HepG2 (cell line): ENCODE results near the gene AKAP3. TPM values are rescaled to one million over a fixed set of nuclear protein-coding genes. Genes with fewer than 3 reads are reported as not detected.

Source experiments
- ATAC-seq: fragments of 200-7000 bp; cut with Tn5 transposase; 3 replicates; pipeline ENCODE4 v1.9.1; 2020; ENCODE audit warnings: mild to moderate bottlenecking, moderate library complexity
- Bru-seq: library from RNA; stranded (reverse); fragments of 400-500 nt; gene quantifications from one replicate; lab custom pipeline; 2021; lab: Mats Ljungman, UMichigan
- BruChase-seq, 2 experiments: library from RNA; stranded (reverse); fragments of 400-500 nt; gene quantifications; one replicate each; lab custom pipeline; 2021; lab: Mats Ljungman, UMichigan
- BruUV-seq: library from RNA; stranded (reverse); fragments of 400-500 nt; replicated peaks from 2 replicates; lab custom pipeline; 2021; lab: Mats Ljungman, UMichigan
- CTCF ChIA-PET: fragments of 300-600 bp; formaldehyde crosslinking; extraction: SDS; loops from one replicate; lab custom pipeline; 2021; ENCODE audit warnings: low total read pairs, inconsistent platforms, low intra/inter-chr PET ratio; lab: Yijun Ruan, JAX
- POLR2A ChIA-PET: fragments of 350-600 bp; sonication (Branson Sonifier 250); formaldehyde crosslinking; loops from one replicate; lab custom pipeline; 2020; ENCODE audit warnings: antibody characterized with exemption, inconsistent platforms; lab: Yijun Ruan, JAX
- DNase-seq: peaks from one replicate; pipeline ENCODE4 v3.0.0-alpha.2; 2015; ENCODE audit warnings: low spot score
- FAIRE-seq: peaks from 3 replicates; lab custom pipeline; 2011; peaks lifted over from hg19 to GRCh38; lab: Jason Lieb, UNC
- H2AFZ ChIP-seq: one replicate; pipeline ENCODE4 v1.6.1; 2011; ENCODE audit warnings: low read length, inconsistent platforms
- H3K27ac ChIP-seq: fragments of 300-600 bp; 3 replicates; pipeline ENCODE4 v1.8.0; 2011; ENCODE audit warnings: mixed run types, mild to moderate bottlenecking, mixed read lengths, low read length, inconsistent platforms; ENCODE audit not compliant: insufficient read depth; ENCODE audit errors: extremely low read length
- H3K27me3 ChIP-seq, 2 experiments: fragments of 200-600 bp in 1 of 2; 2 replicates in 1 of 2; 3 replicates in 1 of 2; pipeline versions ENCODE4 v1.6.0 to v1.8.0; 2011; ENCODE audit warnings: low read length in 2 of 2, mild to moderate bottlenecking in 2 of 2, moderate library complexity in 2 of 2, inconsistent platforms in 1 of 2; ENCODE audit not compliant: insufficient read depth in 2 of 2, control insufficient read depth in 1 of 2
- H3K36me3 ChIP-seq, 2 experiments: fragments of 200-600 bp in 1 of 2; replicated peaks in 1 of 2; 2 replicates in 1 of 2; 3 replicates in 1 of 2; pipeline versions ENCODE4 v1.5.1 to v1.8.0; 2011; ENCODE audit warnings: low read length in 2 of 2, inconsistent platforms in 1 of 2; ENCODE audit not compliant: insufficient read depth in 2 of 2, control insufficient read depth in 1 of 2
- H3K4me1 ChIP-seq: 2 replicates; pipeline ENCODE4 v1.5.1; 2012; ENCODE audit warnings: low read length, inconsistent platforms; ENCODE audit not compliant: insufficient read depth
- H3K4me2 ChIP-seq: 2 replicates; pipeline ENCODE4 v1.6.0; 2011; ENCODE audit warnings: low read depth, low read length, inconsistent platforms
- H3K4me3 ChIP-seq, 3 experiments: fragments of 200-600 bp in 1 of 3; sonication (generic), shearing (Covaris generic) in 1 of 3; replicated peaks in 1 of 3; 2 replicates each; pipeline ENCODE4 v1.5.1; 2011 to 2016; ENCODE audit warnings: low read length in 3 of 3, inconsistent platforms in 2 of 3, low read depth in 2 of 3, mild to moderate bottlenecking in 2 of 3, control low read depth in 1 of 3, mixed read lengths in 1 of 3; ENCODE audit not compliant: insufficient read depth in 1 of 3
- H3K79me2 ChIP-seq: one replicate; pipeline ENCODE4 v1.6.1; 2011; ENCODE audit warnings: low read length, inconsistent platforms; ENCODE audit not compliant: insufficient read depth
- H3K9ac ChIP-seq: 2 replicates; pipeline ENCODE4 v1.6.0; 2011; ENCODE audit warnings: mild to moderate bottlenecking, low read depth, low read length, inconsistent platforms; ENCODE audit not compliant: insufficient read depth
- H3K9me3 ChIP-seq: 2 replicates; pipeline ENCODE4 v1.5.1; 2012; ENCODE audit warnings: mild to moderate bottlenecking, low read length
- H4K20me1 ChIP-seq: 2 replicates; pipeline ENCODE4 v1.6.0; 2011; ENCODE audit warnings: inconsistent platforms, mild to moderate bottlenecking, low read length, moderate library complexity; ENCODE audit not compliant: insufficient read depth
- CAMTA2 ChIP-seq: sonication (generic); formaldehyde crosslinking; IDR thresholded peaks from 2 replicates; pipeline ENCODE4 v1.4.0; 2020; ENCODE audit warnings: mild to moderate bottlenecking, missing genetic modification reagents, borderline replicate concordance
- CHCHD3 ChIP-seq: sonication (generic); formaldehyde crosslinking; IDR thresholded peaks from 2 replicates; pipeline ENCODE4 v1.8.0; 2022; ENCODE audit warnings: mild to moderate bottlenecking, missing genetic modification reagents, moderate library complexity
- ELF3 ChIP-seq: IDR thresholded peaks from 2 replicates; pipeline ENCODE4 v1.6.1; 2016; ENCODE audit warnings: missing genetic modification reagents, missing compliant biosample characterization
- FOXM1 ChIP-seq: sonication (generic); formaldehyde crosslinking; IDR thresholded peaks from 2 replicates; pipeline ENCODE4 v1.5.0; 2020; ENCODE audit warnings: missing genetic modification reagents
- IKZF4 ChIP-seq: sonication (generic); formaldehyde crosslinking; IDR thresholded peaks from 2 replicates; pipeline ENCODE4 v1.5.1; 2020; ENCODE audit warnings: borderline replicate concordance, mild to moderate bottlenecking, low read depth, missing genetic modification reagents; ENCODE audit errors: not compliant biosample characterization
- MZF1 ChIP-seq: sonication (generic); formaldehyde crosslinking; IDR thresholded peaks from 2 replicates; pipeline ENCODE4 v1.8.1; 2023; ENCODE audit warnings: mild to moderate bottlenecking, missing genetic modification reagents, borderline replicate concordance
- RFX5 ChIP-seq: IDR thresholded peaks from 2 replicates; pipeline ENCODE4 v1.6.1; 2011; ENCODE audit warnings: low read depth, low read length, improper control_type of control experiment
- SIX1 ChIP-seq: sonication (generic); formaldehyde crosslinking; IDR thresholded peaks from 2 replicates; pipeline ENCODE4 v1.4.0; 2020; ENCODE audit warnings: missing genetic modification reagents, borderline replicate concordance
- TOPORS ChIP-seq: sonication (generic); formaldehyde crosslinking; IDR thresholded peaks from 2 replicates; pipeline ENCODE4 v1.8.0; 2023; ENCODE audit warnings: mild to moderate bottlenecking, missing genetic modification reagents
- ZKSCAN1 ChIP-seq: fragments of 150-350 bp; IDR thresholded peaks from 2 replicates; pipeline ENCODE4 v1.6.1; 2014; ENCODE audit warnings: low read length
- ZMYM3 ChIP-seq: sonication (generic); formaldehyde crosslinking; IDR thresholded peaks from 2 replicates; pipeline ENCODE4 v1.5.1; 2020; ENCODE audit warnings: mild to moderate bottlenecking, missing genetic modification reagents
- ZNF781 ChIP-seq: sonication (generic); formaldehyde crosslinking; IDR thresholded peaks from 2 replicates; pipeline ENCODE4 v1.5.1; 2020; ENCODE audit warnings: borderline replicate concordance, mild to moderate bottlenecking, missing genetic modification reagents; ENCODE audit errors: not compliant biosample characterization
- ZNF792 ChIP-seq: IDR thresholded peaks from 2 replicates; pipeline ENCODE4 v1.6.1; 2016
- ZNF891 ChIP-seq: sonication (generic); formaldehyde crosslinking; IDR thresholded peaks from 2 replicates; pipeline ENCODE4 v1.5.0; 2020; ENCODE audit warnings: mild to moderate bottlenecking, missing genetic modification reagents
- ZSCAN25 ChIP-seq: sonication (generic); formaldehyde crosslinking; IDR thresholded peaks from 2 replicates; pipeline ENCODE4 v1.8.0; 2022; ENCODE audit warnings: mild to moderate bottlenecking, missing genetic modification reagents
- WGBS: methylation state at CpG from one replicate; pipeline ENCODE4 v1.1.6; 2017; ENCODE audit warnings: low lambda C conversion rate; 5-methylcytosine and 5-hydroxymethylcytosine counted together
- in situ Hi-C: cut with HindIII; loops from 2 replicates; pipeline ENCODE4 v1.10.0; 2017; ENCODE audit warnings: low pct_unique_long_range_greater_than_20kb; ENCODE audit not compliant: extremely low pct_ligation_motif_present
- intact Hi-C: fragments of 100-400 bp; cut with micrococcal nuclease; formaldehyde crosslinking; loops from one replicate; pipeline ENCODE4 v1.10.0; 2022; ENCODE audit not compliant: unreplicated experiment
- long read RNA-seq, 2 experiments: library from RNA in 1 of 2; library from polyadenylated mRNA in 1 of 2; stranded (forward) in 1 of 2; unstranded in 1 of 2; transcript quantifications; one replicate each; pipeline ENCODE4 v2.0.0, GENCODE V29; 2019 to 2022
- polyA minus RNA-seq, 3 experiments: library from RNA; depleted of rRNA, polyadenylated mRNA; stranded (reverse); fragments of >200 nt; gene quantifications; 2 replicates each; pipeline ENCODE4 v1.2.3, GENCODE V29; 2011; ENCODE audit warnings: low replicate concordance in 1 of 3
- polyA plus RNA-seq, 8 experiments: library from polyadenylated mRNA; depleted of rRNA in 3 of 8; stranded (reverse) in 7 of 8; unstranded in 1 of 8; fragments of >200 nt; fragmentation: Illumina TruSeq in 4 of 8; extraction: Trizol in 4 of 8; gene quantifications; 2 replicates each; pipeline versions ENCODE4 v1.2.1 to v1.2.3, GENCODE V29; 2011 to 2016; ENCODE audit warnings: low read depth in 4 of 8, missing spikeins in 1 of 8, mixed read lengths in 1 of 8; ENCODE audit not compliant: insufficient read depth in 1 of 8
- total RNA-seq, 5 experiments: library from RNA; depleted of rRNA; stranded (reverse); fragments of >200 nt; fragmentation: Illumina TruSeq; extraction: Trizol; gene quantifications; 2 replicates each; pipeline ENCODE4 v1.2.3, GENCODE V29; 2016; ENCODE audit warnings: low read depth in 1 of 5
- TF ChIP-seq, protein P1 (sequence below): sonication (generic); formaldehyde crosslinking; IDR thresholded peaks from 2 replicates; pipeline ENCODE4 v1.4.0; 2020; ENCODE audit warnings: mild to moderate bottlenecking, missing genetic modification reagents
- TF ChIP-seq, protein P2 (sequence below): sonication (generic); formaldehyde crosslinking; IDR thresholded peaks from 2 replicates; pipeline ENCODE4 v1.5.0; 2020; ENCODE audit warnings: missing genetic modification reagents

Gene AKAP3
- total RNA-seq (2016; rRNA removed; fragmentation: Illumina TruSeq; extraction: Trizol), result 0.49 and 0.84 TPM in 2 replicates
- 0.30 and 1.1 TPM in 2 replicates for total RNA-seq (2016; cell fraction: cytosol; rRNA removed; fragmentation: Illumina TruSeq; extraction: Trizol; ENCODE audit: low read depth)
- 0.27 and 0.37 TPM in 2 replicates for total RNA-seq (2016; cell fraction: insoluble cytoplasmic fraction; rRNA removed; fragmentation: Illumina TruSeq; extraction: Trizol)
- total RNA-seq (2016; cell fraction: membrane; rRNA removed; fragmentation: Illumina TruSeq; extraction: Trizol), result 0.31 and 1.7 TPM in 2 replicates
- total RNA-seq (2016; cell fraction: nucleus; rRNA removed; fragmentation: Illumina TruSeq; extraction: Trizol), result 0.59 and 0.97 TPM in 2 replicates
- 0.09 and 0.22 TPM in 2 replicates for polyA plus RNA-seq (2011; rRNA removed)
- polyA plus RNA-seq (2011; cell fraction: cytosol; rRNA removed), result 0.14 and 0.30 TPM in 2 replicates
- polyA plus RNA-seq (2011; cell fraction: nucleus; rRNA removed), result 0.16 and 0.68 TPM in 2 replicates
- polyA plus RNA-seq (2012), result 0.38 and 0.61 TPM in 2 replicates
- not detected in 2 replicates for polyA plus RNA-seq (2016; cell fraction: cytosol; fragmentation: Illumina TruSeq; extraction: Trizol; ENCODE audit: low read depth)
- 0.17 and 0.19 TPM in 2 replicates for polyA plus RNA-seq (2016; cell fraction: insoluble cytoplasmic fraction; fragmentation: Illumina TruSeq; extraction: Trizol; ENCODE audit: low read depth)
- 0.15 and 0.50 TPM in 2 replicates for polyA plus RNA-seq (2016; cell fraction: membrane; fragmentation: Illumina TruSeq; extraction: Trizol; ENCODE audit: low read depth)
- not detected in 2 replicates for polyA plus RNA-seq (2016; cell fraction: nucleus; fragmentation: Illumina TruSeq; extraction: Trizol; ENCODE audit: insufficient read depth, low read depth)
- 0.08 and 1.3 TPM in 2 replicates for polyA minus RNA-seq (2011; rRNA and poly(A)+ RNA removed; ENCODE audit: low replicate concordance)
- 0.18 TPM in 1 of 2 replicates, not detected in the other for polyA minus RNA-seq (2011; cell fraction: cytosol; rRNA and poly(A)+ RNA removed)
- 2.1 and 2.3 TPM in 2 replicates for polyA minus RNA-seq (2011; cell fraction: nucleus; rRNA and poly(A)+ RNA removed)
- percentile 32 among the genes with signal in this experiment for Bru-seq, nascent RNA
- BruChase-seq, experiment 1, labeled RNA remaining after a 6-hour chase, result percentile 19 among the genes with signal in this experiment
- percentile 20 among the genes with signal in this experiment for BruChase-seq, experiment 2, labeled RNA remaining after a 2-hour chase
- long read RNA-seq, experiment 1, result 0 reads
- long read RNA-seq, experiment 2, result 0 reads

DNA sequence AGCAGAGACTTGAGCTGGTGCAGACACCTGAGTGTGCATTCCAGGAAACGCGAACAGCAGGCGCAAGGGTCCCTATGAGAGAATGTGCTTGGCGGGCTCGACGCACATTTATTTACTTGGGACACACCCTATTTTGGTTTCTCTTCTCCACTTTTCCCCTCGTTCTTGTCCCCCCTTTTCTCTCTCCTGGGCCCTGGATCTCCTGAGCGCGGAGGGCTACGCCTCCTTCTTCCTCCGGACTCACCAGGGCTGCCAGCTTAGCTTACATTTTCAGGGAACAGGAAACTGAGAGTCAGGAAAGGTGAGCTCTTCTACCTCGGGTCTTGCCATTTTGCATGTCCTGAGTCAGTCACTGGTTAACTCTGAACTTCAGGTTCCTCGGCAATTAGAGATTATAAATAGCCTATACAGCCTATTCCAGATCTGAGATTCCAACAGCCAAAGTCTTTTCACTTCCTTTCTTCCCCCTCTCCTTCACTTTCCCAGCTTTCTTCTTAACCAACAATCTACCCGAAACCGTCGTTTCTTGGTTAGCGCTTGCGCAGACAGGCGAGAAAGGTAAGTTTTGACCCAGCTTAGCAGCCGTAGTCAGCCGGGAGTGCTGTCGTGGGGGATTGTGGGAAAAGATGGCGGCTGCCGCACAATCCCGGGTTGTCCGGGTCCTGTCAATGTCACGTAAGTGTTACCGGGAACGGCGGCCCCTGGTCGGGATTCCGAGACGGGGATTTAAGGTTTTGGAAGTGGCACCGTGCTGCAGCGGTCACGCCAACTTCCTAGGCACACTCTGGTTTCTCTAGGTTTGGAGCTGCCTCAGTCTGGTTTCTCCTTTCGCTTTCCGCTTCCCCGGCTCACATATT, at the start of gene AKAP3, which contains the start of gene NDUFA9:
Gene AKAP3 (minus strand): TSS at position 551 of the 857 bp plus-strand sequence. CDS start 10,855 bp downstream, outside the sequence.
Gene NDUFA9 (plus strand): TSS at position 614 of the 857 bp plus-strand sequence. CDS start 13 bp downstream, at position 627.
- Histone ChIP-seq H3K9ac (peak within 1 kb of the TSS; percentile 94), H3K4me2 (peak within 1 kb of the TSS; percentile 79), H4K20me1 (no peaks in the 10 kb centered on the region), H2AFZ (peak within 1 kb of the TSS; percentile 99), H3K36me3 (no peaks in the 10 kb centered on the region; a peak in 1 of 5 replicates), H3K27me3 (no peaks in the 10 kb centered on the region; a peak in 2 of 5 replicates), H3K4me3 (peak within 1 kb of the TSS; percentile 83 to 97 (median 87)), H3K27ac (peak within 1 kb of the TSS; percentile 67), H3K79me2 (peaks cover 46% of the 10 kb centered on the region), H3K4me1 (peaks cover 39% of the 10 kb centered on the region), H3K9me3 (no peaks in the 10 kb centered on the region)
- CTCF ChIA-PET, result no interaction called here
- DNase-seq (peak; percentile 72), ATAC-seq (peak; percentile 99), FAIRE-seq (peak; percentile 89)
- WGBS, result 2% methylated on average over 39 of the region's 39 CpGs
- POLR2A ChIA-PET, result interaction anchor here (0.8 to 0.9 kb wide), 4 partner anchors 10 to 637 kb away, joined by 3 to 4 read pairs (median 4); no protein-coding TSS in a partner anchor
- in situ Hi-C loops, result no loop called here
- BruUV-seq, result TSS peak; percentile 95
- intact Hi-C loops, result loop anchor here (2.0 kb wide), 2 partner anchors 44 to 70 kb away; no protein-coding TSS in a partner anchor
- TF ChIP-seq CAMTA2 (CRISPR knock-in tag) (no peak), MZF1 (CRISPR knock-in tag) (no peak), ZNF781 (CRISPR knock-in tag) (peak; percentile 72), CHCHD3 (CRISPR knock-in tag) (no peak), ZSCAN25 (no peak), ZKSCAN1 (no peak), IKZF4 (CRISPR knock-in tag) (no peak), FOXM1 (CRISPR knock-in tag) (no peak), SIX1 (CRISPR knock-in tag) (no peak), ZNF891 (CRISPR knock-in tag) (no peak; the same call in 1 of the 2 replicates), ELF3 (no peak), TOPORS (CRISPR knock-in tag) (no peak), ZMYM3 (peak; percentile 23; the same call in 1 of the 2 replicates), RFX5 (no peak), ZNF792 (CRISPR knock-in tag) (no peak)
- TF ChIP-seq, protein P1, sequence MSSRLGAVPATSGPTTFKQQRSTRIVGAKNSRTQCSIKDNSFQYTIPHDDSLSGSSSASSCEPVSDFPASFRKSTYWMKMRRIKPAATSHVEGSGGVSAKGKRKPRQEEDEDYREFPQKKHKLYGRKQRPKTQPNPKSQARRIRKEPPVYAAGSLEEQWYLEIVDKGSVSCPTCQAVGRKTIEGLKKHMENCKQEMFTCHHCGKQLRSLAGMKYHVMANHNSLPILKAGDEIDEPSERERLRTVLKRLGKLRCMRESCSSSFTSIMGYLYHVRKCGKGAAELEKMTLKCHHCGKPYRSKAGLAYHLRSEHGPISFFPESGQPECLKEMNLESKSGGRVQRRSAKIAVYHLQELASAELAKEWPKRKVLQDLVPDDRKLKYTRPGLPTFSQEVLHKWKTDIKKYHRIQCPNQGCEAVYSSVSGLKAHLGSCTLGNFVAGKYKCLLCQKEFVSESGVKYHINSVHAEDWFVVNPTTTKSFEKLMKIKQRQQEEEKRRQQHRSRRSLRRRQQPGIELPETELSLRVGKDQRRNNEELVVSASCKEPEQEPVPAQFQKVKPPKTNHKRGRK (CRISPR knock-in tag), result no peak
- TF ChIP-seq, protein P2, sequence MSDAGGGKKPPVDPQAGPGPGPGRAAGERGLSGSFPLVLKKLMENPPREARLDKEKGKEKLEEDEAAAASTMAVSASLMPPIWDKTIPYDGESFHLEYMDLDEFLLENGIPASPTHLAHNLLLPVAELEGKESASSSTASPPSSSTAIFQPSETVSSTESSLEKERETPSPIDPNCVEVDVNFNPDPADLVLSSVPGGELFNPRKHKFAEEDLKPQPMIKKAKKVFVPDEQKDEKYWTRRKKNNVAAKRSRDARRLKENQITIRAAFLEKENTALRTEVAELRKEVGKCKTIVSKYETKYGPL (CRISPR knock-in tag), result no peak
